Keratinocyte (primary cell): ENCODE measurements around the gene CHIA.

ENCODE experiments used
- EZH2 ChIP-seq: IDR thresholded peaks from one replicate; pipeline ENCODE4 v1.6.1; 2012; ENCODE audit warnings: inconsistent platforms, mild to moderate bottlenecking, low read length, moderate library complexity
- TF ChIP-seq, protein P1 (sequence below), 3 experiments: IDR thresholded peaks in 1 of 3; conservative IDR thresholded peaks in 1 of 3; optimal IDR thresholded peaks in 1 of 3; 2 replicates in 2 of 3; 3 replicates in 1 of 3; pipeline versions ENCODE3 to v1.5.1; 2011; ENCODE audit warnings: low read length in 3 of 3, mild to moderate bottlenecking in 3 of 3, moderate library complexity in 2 of 3, control low read depth in 1 of 3, inconsistent platforms in 1 of 3; ENCODE audit not compliant: insufficient read depth in 2 of 3; ENCODE audit errors: extremely low read depth in 1 of 3

- TF ChIP-seq, protein P1, sequence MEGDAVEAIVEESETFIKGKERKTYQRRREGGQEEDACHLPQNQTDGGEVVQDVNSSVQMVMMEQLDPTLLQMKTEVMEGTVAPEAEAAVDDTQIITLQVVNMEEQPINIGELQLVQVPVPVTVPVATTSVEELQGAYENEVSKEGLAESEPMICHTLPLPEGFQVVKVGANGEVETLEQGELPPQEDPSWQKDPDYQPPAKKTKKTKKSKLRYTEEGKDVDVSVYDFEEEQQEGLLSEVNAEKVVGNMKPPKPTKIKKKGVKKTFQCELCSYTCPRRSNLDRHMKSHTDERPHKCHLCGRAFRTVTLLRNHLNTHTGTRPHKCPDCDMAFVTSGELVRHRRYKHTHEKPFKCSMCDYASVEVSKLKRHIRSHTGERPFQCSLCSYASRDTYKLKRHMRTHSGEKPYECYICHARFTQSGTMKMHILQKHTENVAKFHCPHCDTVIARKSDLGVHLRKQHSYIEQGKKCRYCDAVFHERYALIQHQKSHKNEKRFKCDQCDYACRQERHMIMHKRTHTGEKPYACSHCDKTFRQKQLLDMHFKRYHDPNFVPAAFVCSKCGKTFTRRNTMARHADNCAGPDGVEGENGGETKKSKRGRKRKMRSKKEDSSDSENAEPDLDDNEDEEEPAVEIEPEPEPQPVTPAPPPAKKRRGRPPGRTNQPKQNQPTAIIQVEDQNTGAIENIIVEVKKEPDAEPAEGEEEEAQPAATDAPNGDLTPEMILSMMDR (optimal IDR thresholded peaks at IDR 0.05 in 1 of 3, IDR thresholded peaks at IDR 0.05 in 1 of 3, conservative IDR thresholded peaks at IDR 0.05 in 1 of 3; ENCODE audit: extremely low read depth in 1 of 3, insufficient read depth in 2 of 3, low read length in 3 of 3) = no peak
- no peak for TF ChIP-seq EZH2
Observed at GRCh38 chr1:111294390-111294789, 3.7 kb downstream of the CHIA start.
